Fibroblast of lung (primary cell): ENCODE measurements around the gene AQP11. TPM values are rescaled to one million over a fixed set of nuclear protein-coding genes. Genes with fewer than 3 reads are reported as not detected.
A peak's percentile ranks its signal among the peaks of the same experiment; 100 is the strongest.
"Not testable (repeated sequence)": the region's sequence is repeated elsewhere in the genome, so short reads cannot be mapped to it uniquely, and the experiment has no call there.

Source experiments
- DNase-seq, 2 donors: peaks; one replicate each; pipeline versions ENCODE4 v3.0.0 to v3.0.0-alpha.2; 2010; ENCODE audit warnings: low read depth in 2 of 2
- H2AFZ ChIP-seq: 2 replicates; pipeline ENCODE4 v1.5.1; 2012; ENCODE audit warnings: low read length, control low read depth, inconsistent platforms
- H3K27ac ChIP-seq: 2 replicates; pipeline ENCODE4 v1.5.1; 2011; ENCODE audit warnings: low read length, control low read depth; ENCODE audit not compliant: insufficient read depth
- H3K27me3 ChIP-seq: 2 replicates; pipeline ENCODE4 v1.5.1; 2011; ENCODE audit warnings: mild to moderate bottlenecking, low read length; ENCODE audit not compliant: control insufficient read depth, insufficient read depth
- H3K36me3 ChIP-seq: 2 replicates; pipeline ENCODE4 v1.5.1; 2011; ENCODE audit warnings: low read length; ENCODE audit not compliant: control insufficient read depth, insufficient read depth
- H3K4me1 ChIP-seq: 2 replicates; pipeline ENCODE4 v1.5.1; 2011; ENCODE audit warnings: low read length; ENCODE audit not compliant: control insufficient read depth, insufficient read depth; ENCODE audit errors: extremely low read depth
- H3K4me2 ChIP-seq: 2 replicates; pipeline ENCODE4 v1.5.1; 2011; ENCODE audit warnings: low read length, control low read depth; ENCODE audit not compliant: insufficient read depth; ENCODE audit errors: extremely low read depth
- H3K4me3 ChIP-seq, 4 experiments: fragments of 200-600 bp in 1 of 4; sonication (generic) in 1 of 4; replicated peaks in 1 of 4; 2 replicates each; pipeline ENCODE4 v1.5.1; 2011 to 2016; ENCODE audit warnings: low read length in 4 of 4, low read depth in 3 of 4, mild to moderate bottlenecking in 3 of 4, control low read depth in 2 of 4, inconsistent platforms in 1 of 4, mixed read lengths in 1 of 4; ENCODE audit not compliant: insufficient read depth in 1 of 4; ENCODE audit errors: control extremely low read depth in 1 of 4
- H3K79me2 ChIP-seq: 2 replicates; pipeline ENCODE4 v1.5.1; 2012; ENCODE audit warnings: mild to moderate bottlenecking, low read length, inconsistent platforms; ENCODE audit not compliant: control insufficient read depth, insufficient read depth
- H3K9ac ChIP-seq: 2 replicates; pipeline ENCODE4 v1.5.1; 2011; ENCODE audit warnings: mild to moderate bottlenecking, low read length, control low read depth; ENCODE audit not compliant: insufficient read depth
- H3K9me3 ChIP-seq: 2 replicates; pipeline ENCODE4 v1.5.1; 2012; ENCODE audit warnings: low read depth, low read length; ENCODE audit not compliant: control insufficient read depth, insufficient read depth
- H4K20me1 ChIP-seq: 2 replicates; pipeline ENCODE4 v1.5.1; 2011; ENCODE audit warnings: low read length; ENCODE audit not compliant: control insufficient read depth, insufficient read depth; ENCODE audit errors: extremely low read depth
- CTCF ChIP-seq, 2 donors: IDR thresholded peaks in 1 of 2; conservative IDR thresholded peaks in 1 of 2; 1 replicate in 1 of 2; 2 replicates in 1 of 2; pipeline ENCODE4 v1.5.1; 2011 to 2012; ENCODE audit warnings: low read length in 2 of 2, control low read depth in 1 of 2, inconsistent platforms in 1 of 2, low read depth in 1 of 2, mild to moderate bottlenecking in 1 of 2
- EZH2 ChIP-seq: IDR thresholded peaks from 2 replicates; pipeline ENCODE4 v1.5.1; 2012; ENCODE audit warnings: low read length, control low read depth, mild to moderate bottlenecking; ENCODE audit errors: missing control alignments
- polyA plus RNA-seq, 2 donors: library from polyadenylated mRNA; depleted of rRNA in 1 of 2; stranded (reverse) in 1 of 2; unstranded in 1 of 2; fragments of >200 nt; gene quantifications; 2 replicates each; pipeline ENCODE4 v1.2.1, GENCODE V29; 2011 to 2012; ENCODE audit warnings: missing spikeins in 1 of 2
- total RNA-seq: library from RNA; depleted of rRNA; stranded (reverse); fragments of >200 nt; gene quantifications from 2 replicates; pipeline ENCODE4 v1.2.1, GENCODE V29; 2014

AQP11 gene
- total and polyA plus RNA-seq, 2 donors (not counting 1 experiment from before 2014, with no cell fraction given), result 1.3 to 11.2 TPM

DNA sequence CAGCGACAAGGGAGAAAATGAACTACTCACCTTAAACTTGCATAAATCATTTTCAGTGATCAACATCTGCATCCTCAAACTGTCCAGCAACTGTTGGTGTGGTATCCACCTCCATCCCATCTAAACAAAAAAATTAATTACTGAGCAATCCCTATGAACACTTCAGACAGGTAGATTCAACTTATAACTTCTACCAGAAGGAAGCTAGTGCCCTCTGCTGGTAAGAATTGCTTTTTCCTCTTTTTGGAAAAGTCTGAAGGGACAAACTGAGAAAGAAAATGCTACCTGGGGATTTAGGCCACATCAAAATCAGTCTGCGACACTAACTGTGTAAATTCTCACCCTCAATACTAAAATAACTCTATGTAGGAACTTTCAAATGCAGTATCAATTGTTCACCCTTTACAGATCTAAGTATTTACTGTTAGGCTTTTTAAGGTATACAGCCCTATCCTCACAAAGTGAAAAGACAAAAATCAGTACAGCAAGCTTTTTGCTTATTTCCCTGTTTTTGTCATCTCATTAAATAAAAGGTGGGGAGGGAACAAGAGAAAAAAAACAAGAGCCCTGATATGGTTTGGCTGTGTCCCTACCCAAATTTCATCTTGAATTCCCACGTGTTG is 29.9 kb downstream of the AQP11 start:
- no peaks in the 10 kb centered on the region for H3K79me2 ChIP-seq
- no peaks in the 10 kb centered on the region for H3K4me1 ChIP-seq
- H3K27ac ChIP-seq, result no peak overlapping the region
- no peak overlapping the region for H3K4me2 ChIP-seq
- H4K20me1 ChIP-seq, result no peaks in the 10 kb centered on the region
- TF ChIP-seq EZH2 (no peak), CTCF (conservative IDR thresholded peaks at IDR 0.05 in 1 of 2, IDR thresholded peaks at IDR 0.05 in 1 of 2; ENCODE audit: low read depth in 1 of 2, low read length in 2 of 2) (peak; percentile 68 to 73)
- H3K27me3 ChIP-seq, result no peaks in the 10 kb centered on the region
- no peak overlapping the region for H3K4me3 ChIP-seq
- H3K9ac ChIP-seq, result no peak overlapping the region
- no peak overlapping the region for H2AFZ ChIP-seq
- H3K36me3 ChIP-seq, result peaks cover 2% of the 10 kb centered on the region
- DNase-seq, result peak; percentile 42 to 67
- no peaks in the 10 kb centered on the region for H3K9me3 ChIP-seq

- Histone ChIP-seq H3K79me2 (peaks cover 29% of the 10 kb centered on the region), H2AFZ (no peak overlapping the region), H3K27ac (no peak overlapping the region), H3K4me1 (no peaks in the 10 kb centered on the region), H3K4me3 (no peak overlapping the region), H3K27me3 (no peaks in the 10 kb centered on the region), H3K9ac (no peak overlapping the region), H4K20me1 (no peaks in the 10 kb centered on the region), H3K9me3 (no peaks in the 10 kb centered on the region), H3K4me2 (no peak overlapping the region), H3K36me3 (peaks cover 2% of the 10 kb centered on the region)
- DNase-seq, result peak in 1 of 2 donors; percentile 16
- TF ChIP-seq EZH2 (no peak), CTCF (conservative IDR thresholded peaks at IDR 0.05 in 1 of 2, IDR thresholded peaks at IDR 0.05 in 1 of 2; ENCODE audit: low read depth in 1 of 2, low read length in 2 of 2) (no peak)
Observed at GRCh38 chr11:77630157-77630710, 40.5 kb downstream of the AQP11 start.

DNA sequence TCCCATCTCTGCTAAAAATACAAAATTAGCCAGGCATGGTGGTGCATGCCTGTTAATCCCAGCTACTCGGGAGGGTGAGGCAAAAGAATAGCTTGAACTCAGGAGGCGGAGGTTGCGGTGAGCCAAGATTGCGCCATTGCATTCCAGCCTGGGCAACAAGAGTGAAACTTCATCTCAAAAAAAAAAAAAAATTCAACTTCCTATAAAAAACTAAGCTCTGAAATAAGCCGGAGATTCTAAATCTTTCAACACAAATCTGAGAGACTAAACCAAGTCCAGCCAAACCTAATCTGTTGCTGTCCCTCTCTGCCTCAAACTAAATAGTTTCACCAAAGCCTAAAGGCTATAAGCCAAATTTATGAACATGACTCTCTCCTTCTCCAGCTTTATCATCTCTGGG is 44.2 kb downstream of the AQP11 start:
- not testable (repeated sequence) for H4K20me1 ChIP-seq, H3K4me1 ChIP-seq, H3K36me3 ChIP-seq, H2AFZ ChIP-seq, H3K27me3 ChIP-seq, H3K4me3 ChIP-seq, H3K4me2 ChIP-seq, H3K9ac ChIP-seq, H3K27ac ChIP-seq, H3K9me3 ChIP-seq
- peaks cover 48% of the 10 kb centered on the region for H3K79me2 ChIP-seq
- DNase-seq, result peak in 1 of 2 donors; percentile 27
